HG03571 (cell line): ENCODE measurements around the gene FGF10.

Experiments used
- ATAC-seq: cut with Tn5 transposase; IDR thresholded peaks from one replicate; pipeline ENCODE4 v1.9.1; 2021; ENCODE audit not compliant: unreplicated experiment

The FGF10 gene

DNA sequence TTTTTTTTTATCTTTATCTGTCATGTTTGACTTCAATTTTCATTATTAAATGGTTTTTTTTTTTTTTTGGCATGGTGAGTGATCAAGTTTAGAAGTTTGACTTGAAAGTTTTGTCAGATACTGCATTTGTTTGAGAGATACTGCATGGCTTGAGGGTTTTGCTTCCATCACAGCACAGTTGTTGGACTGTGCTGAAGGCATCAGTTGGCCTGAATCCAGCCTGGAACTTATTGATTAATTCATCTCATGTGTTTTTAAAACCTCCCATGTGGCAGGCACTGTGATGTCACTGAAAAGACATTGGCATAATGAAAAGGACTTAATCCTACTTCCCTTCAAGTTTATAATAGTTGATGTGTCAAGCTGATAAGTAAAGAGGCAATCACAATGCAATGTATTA is 128.4 kb downstream of the FGF10 start:
- ATAC-seq, result no peak

DNA sequence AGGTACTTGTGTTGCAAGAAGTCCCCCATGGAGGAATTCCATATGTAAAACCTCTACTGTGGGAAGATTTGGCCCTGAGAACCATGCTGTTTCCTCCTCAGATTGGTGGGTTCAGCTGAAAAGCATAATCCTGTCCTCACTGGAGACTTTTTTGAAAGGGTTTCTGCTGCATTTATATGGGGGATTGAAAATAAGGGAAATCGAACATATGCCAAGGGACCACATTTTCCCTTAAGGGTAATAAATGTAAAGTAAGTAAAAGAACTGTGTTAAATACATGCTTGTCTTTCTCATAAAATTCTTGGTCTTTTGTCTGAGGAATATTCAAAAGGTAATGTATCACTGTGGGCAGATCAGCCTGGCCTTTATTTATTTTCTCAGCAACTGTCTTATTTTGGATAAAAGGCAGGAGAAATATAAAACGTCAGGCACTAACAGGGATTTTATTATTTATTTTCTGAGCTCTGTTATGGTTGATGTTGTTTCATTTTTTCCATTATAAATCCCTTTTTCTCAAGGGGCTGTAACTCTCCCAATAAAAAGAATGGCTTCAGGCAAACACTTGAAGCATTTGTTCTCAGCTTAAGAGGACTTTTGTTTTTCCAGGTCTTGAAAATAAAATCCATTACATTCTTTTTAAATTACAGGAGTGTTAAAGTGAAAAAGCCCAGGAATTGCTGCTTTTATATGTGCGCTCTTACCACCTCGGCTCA is 131.4 kb downstream of the FGF10 start:
- ATAC-seq, result no peak

DNA sequence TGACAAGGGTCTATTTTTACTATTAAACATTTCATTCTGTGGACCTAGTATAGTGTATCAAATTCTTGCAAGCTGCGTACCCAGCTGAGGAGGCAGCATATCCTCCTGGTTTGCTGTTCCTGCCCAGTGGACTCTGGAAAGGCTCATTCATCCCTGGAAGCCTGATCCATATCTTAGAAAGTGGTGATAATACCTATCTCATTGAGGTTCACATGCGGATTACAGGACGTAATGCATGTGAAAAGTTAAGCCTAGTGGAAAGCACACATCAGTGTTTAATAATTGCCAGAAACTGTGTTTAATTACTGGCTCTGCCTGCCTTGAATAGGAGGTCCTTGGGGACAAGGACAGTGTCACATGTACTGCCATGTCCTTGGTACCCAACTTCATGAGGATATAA is 132.0 kb downstream of the FGF10 start:
- ATAC-seq, result no peak
